ENCODE data around the gene TADA2B.

DNA sequence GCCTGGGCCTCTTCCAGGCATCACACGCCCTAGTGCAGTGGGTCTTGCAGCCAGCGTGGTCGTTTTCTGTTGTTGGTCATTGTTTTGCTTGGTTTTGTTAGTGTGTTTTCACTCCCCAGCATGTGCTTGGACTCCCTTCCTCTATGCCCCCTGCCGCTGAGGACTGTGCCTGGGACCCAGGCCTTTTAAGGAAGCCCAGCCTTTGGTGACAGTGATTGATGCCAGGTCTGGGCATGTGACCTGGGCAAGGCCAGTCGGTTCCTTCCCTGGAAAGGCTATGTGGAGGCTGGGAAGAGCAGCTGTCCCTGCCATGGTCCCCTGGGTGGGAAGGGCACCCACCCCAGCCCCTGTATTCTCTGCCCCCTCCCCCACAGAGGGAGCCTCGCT lies 33.5 kb downstream of the TADA2B start:
- no peak for TF ChIP-seq SMARCC2 (IDR thresholded peaks at IDR 0.05; ENCODE audit: low read depth)
- no peak for TF ChIP-seq MAZ (CRISPR knock-in tag; conservative IDR thresholded peaks at IDR 0.05 in 1 of 2, IDR thresholded peaks at IDR 0.05 in 1 of 2)
- no peak for TF ChIP-seq ZNF3 (CRISPR knock-in tag; IDR thresholded peaks at IDR 0.05)
- no peak for TF ChIP-seq BHLHE40 (IDR thresholded peaks at IDR 0.05; ENCODE audit: low read length)
- TF ChIP-seq, protein P1, sequence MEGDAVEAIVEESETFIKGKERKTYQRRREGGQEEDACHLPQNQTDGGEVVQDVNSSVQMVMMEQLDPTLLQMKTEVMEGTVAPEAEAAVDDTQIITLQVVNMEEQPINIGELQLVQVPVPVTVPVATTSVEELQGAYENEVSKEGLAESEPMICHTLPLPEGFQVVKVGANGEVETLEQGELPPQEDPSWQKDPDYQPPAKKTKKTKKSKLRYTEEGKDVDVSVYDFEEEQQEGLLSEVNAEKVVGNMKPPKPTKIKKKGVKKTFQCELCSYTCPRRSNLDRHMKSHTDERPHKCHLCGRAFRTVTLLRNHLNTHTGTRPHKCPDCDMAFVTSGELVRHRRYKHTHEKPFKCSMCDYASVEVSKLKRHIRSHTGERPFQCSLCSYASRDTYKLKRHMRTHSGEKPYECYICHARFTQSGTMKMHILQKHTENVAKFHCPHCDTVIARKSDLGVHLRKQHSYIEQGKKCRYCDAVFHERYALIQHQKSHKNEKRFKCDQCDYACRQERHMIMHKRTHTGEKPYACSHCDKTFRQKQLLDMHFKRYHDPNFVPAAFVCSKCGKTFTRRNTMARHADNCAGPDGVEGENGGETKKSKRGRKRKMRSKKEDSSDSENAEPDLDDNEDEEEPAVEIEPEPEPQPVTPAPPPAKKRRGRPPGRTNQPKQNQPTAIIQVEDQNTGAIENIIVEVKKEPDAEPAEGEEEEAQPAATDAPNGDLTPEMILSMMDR (IDR thresholded peaks at IDR 0.05 in 2 of 3, conservative IDR thresholded peaks at IDR 0.05 in 1 of 3; ENCODE audit: insufficient read depth in 2 of 3, low read depth in 1 of 3, low read length in 3 of 3): no peak
- TF ChIP-seq HDAC6 (IDR thresholded peaks at IDR 0.05; ENCODE audit: low read depth, low read length): no peak
- no peak for TF ChIP-seq POLR3A (IDR thresholded peaks at IDR 0.05; ENCODE audit: borderline replicate concordance, extremely low read depth, insufficient read depth, insufficient read length)
- no peak for TF ChIP-seq BCL6 (CRISPR knock-in tag; IDR thresholded peaks at IDR 0.05)

All from K562 (cell line).